T-helper 2 cell treated with Interferon-gamma antibody and Interleukin-4, amounts not matched to agents 5 μg/mL and 100 μg/mL, for 36 hours (primary cell): Measurements from ENCODE around the gene CLEC7A.

Experiments
- DNase-seq: peaks from one replicate; pipeline ENCODE4 v3.0.0; 2021; ENCODE audit warnings: low spot score
- H3K27ac Mint-ChIP-seq: one replicate; pipeline ENCODE4 v1.8.0; 2021; ENCODE audit warnings: mild to moderate bottlenecking, mixed read lengths
- H3K27me3 Mint-ChIP-seq: one replicate; pipeline ENCODE4 v1.8.0; 2021; ENCODE audit warnings: low read depth, mixed read lengths
- H3K36me3 Mint-ChIP-seq: one replicate; pipeline ENCODE4 v1.8.0; 2021; ENCODE audit warnings: low read depth, mixed read lengths
- H3K4me1 Mint-ChIP-seq: one replicate; pipeline ENCODE4 v1.8.0; 2021; ENCODE audit warnings: low read depth, mixed read lengths
- H3K4me3 Mint-ChIP-seq: one replicate; pipeline ENCODE4 v1.8.0; 2022; ENCODE audit warnings: mild to moderate bottlenecking, moderate library complexity, mixed read lengths
- H3K9me3 Mint-ChIP-seq: one replicate; pipeline ENCODE4 v1.8.0; 2021; ENCODE audit warnings: mixed read lengths

Gene CLEC7A

GRCh38 chr12:10067942-10068341 is 62.1 kb downstream of the CLEC7A start:
- no peaks in the 10 kb centered on the region for H3K36me3 Mint-ChIP-seq
- no peak overlapping the region for H3K4me3 Mint-ChIP-seq
- H3K27ac Mint-ChIP-seq: no peak overlapping the region
- H3K9me3 Mint-ChIP-seq: no peaks in the 10 kb centered on the region
- H3K27me3 Mint-ChIP-seq: peaks cover 46% of the 10 kb centered on the region
- DNase-seq: no peak
- H3K4me1 Mint-ChIP-seq: peaks cover 9% of the 10 kb centered on the region

- H3K4me1 Mint-ChIP-seq: peaks cover 9% of the 10 kb centered on the region
- H3K36me3 Mint-ChIP-seq: no peaks in the 10 kb centered on the region
- no peak overlapping the region for H3K27ac Mint-ChIP-seq
- H3K4me3 Mint-ChIP-seq: no peak overlapping the region
- DNase-seq: no peak
- no peaks in the 10 kb centered on the region for H3K9me3 Mint-ChIP-seq
- peaks cover 48% of the 10 kb centered on the region for H3K27me3 Mint-ChIP-seq
Measured at GRCh38 chr12:10067264-10067663, 62.7 kb downstream of the CLEC7A start.
